ENCODE measurements around the gene FOXP4.
A peak's percentile ranks its signal among the peaks of the same experiment; 100 is the strongest.

FOXP4 gene
- long read RNA-seq, donor 1, full-length matches to known transcripts: 2 of 2 reads
- long read RNA-seq, donor 1, partial matches to known transcripts: 0 of 2 reads
- long read RNA-seq, donor 1, other reads (novel, unspliced or antisense): 0 of 2 reads
- long read RNA-seq, donor 2, partial matches to known transcripts: 24 of 25 reads
- long read RNA-seq, donor 2, other reads (novel, unspliced or antisense): 0 of 25 reads
- long read RNA-seq, donor 3, full-length matches to known transcripts: 1 of 1 reads
- long read RNA-seq, donor 3, partial matches to known transcripts: 0 of 1 reads
- long read RNA-seq, donor 3, other reads (novel, unspliced or antisense): 0 of 1 reads
- long read RNA-seq, donor 4, partial matches to known transcripts: 0 of 1 reads
- long read RNA-seq, donor 4, other reads (novel, unspliced or antisense): 0 of 1 reads
- long read RNA-seq, donor 5, full-length matches to known transcripts: 11 of 11 reads
- long read RNA-seq, donor 5, partial matches to known transcripts: 0 of 11 reads
- long read RNA-seq, donor 5, other reads (novel, unspliced or antisense): 0 of 11 reads
- long read RNA-seq, donor 6, full-length matches to known transcripts: 1 of 1 reads
- long read RNA-seq, donor 6, partial matches to known transcripts: 0 of 1 reads
- long read RNA-seq, donor 6, other reads (novel, unspliced or antisense): 0 of 1 reads
- long read RNA-seq, donor 7, full-length matches to known transcripts: 3 of 13 reads
- long read RNA-seq, donor 7, partial matches to known transcripts: 10 of 13 reads
- long read RNA-seq, donor 7, other reads (novel, unspliced or antisense): 0 of 13 reads
- long read RNA-seq, donor 8, full-length matches to known transcripts: 3 of 3 reads
- long read RNA-seq, donor 8, partial matches to known transcripts: 0 of 3 reads
- long read RNA-seq, donor 8, other reads (novel, unspliced or antisense): 0 of 3 reads

DNA sequence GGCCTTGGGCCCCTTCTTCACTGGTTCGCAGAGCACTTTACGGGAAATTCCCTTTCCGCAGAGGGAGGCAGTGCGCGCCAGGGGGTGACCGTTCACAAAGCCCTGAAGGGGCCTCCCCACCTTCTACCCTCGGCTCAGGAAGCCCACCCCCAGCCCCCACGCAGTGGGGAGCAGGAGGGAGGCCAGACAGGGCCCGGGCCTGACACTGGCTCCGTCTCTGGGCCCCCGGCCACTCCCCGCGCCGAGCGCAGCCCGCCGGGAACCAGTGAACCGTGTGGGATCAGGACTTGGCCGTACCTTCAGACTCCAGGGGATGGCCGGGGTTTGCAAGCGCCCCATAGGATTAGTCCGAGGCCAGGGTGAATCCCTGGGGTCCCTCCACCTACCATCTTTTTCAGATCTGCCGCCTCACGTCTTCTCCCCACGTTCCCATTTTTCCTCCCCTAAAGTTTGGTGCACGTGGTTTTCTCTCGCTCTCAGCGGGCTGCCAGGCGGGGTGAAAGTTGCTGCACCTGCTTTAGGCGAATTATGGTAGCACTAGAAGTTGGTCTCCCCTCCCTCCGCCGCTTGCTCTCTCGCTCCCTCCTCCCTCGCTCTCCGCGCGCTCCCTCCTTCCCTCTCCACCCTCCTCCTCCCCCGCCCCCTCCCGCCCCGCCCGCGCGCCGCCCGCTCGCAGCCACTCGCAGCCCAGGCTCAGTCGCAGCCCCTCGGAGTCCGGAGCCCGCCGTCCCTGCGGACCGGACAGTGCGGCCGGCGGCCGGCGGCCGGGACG is at the start of gene FOXP4:
Gene FOXP4 (plus strand): TSS at position 679 of the 772 bp plus-strand sequence. CDS start 19,380 bp downstream, outside the sequence.
- peak; percentile 95 for DNase-seq

DNA sequence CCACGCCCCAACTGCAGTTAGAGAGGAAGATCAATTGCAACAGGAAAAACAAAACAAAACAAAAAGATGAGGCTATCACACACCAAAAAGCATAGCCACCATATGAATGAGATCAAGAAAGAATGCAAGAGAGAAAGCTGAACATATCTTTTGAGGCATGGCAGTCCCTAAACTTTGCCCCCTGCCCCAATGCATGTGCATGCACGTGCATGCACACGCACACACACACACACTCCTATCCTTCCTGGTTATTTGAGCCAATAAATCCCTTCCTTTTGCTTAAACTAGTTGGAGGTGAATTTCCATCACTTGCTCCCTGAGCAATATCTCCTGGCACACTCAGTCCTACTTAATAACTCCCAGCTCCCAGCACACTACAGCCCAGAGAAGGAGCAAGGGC is 48.6 kb upstream of the FOXP4 start:
- no peak for DNase-seq

DNA sequence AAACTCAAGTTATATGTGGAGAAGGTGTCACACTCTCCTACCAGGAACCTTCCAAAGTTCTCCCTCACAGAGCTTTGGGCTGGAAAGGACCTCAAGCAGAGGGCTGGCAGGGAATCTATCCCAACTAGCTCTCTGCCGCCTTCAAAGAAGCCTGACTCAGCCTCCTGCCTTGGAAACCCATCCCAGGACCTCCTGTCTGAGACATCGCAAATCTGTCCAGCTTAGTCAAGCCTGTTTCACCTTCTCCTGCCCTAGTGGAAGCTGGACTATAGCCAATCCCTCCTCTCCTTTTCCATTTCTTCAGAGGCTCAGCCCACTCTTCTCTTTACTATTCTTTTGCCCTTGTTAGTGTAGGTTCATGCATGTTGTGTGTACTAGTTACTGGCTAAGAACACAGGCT is 48.2 kb upstream of the FOXP4 start:
- no peak for DNase-seq

DNA sequence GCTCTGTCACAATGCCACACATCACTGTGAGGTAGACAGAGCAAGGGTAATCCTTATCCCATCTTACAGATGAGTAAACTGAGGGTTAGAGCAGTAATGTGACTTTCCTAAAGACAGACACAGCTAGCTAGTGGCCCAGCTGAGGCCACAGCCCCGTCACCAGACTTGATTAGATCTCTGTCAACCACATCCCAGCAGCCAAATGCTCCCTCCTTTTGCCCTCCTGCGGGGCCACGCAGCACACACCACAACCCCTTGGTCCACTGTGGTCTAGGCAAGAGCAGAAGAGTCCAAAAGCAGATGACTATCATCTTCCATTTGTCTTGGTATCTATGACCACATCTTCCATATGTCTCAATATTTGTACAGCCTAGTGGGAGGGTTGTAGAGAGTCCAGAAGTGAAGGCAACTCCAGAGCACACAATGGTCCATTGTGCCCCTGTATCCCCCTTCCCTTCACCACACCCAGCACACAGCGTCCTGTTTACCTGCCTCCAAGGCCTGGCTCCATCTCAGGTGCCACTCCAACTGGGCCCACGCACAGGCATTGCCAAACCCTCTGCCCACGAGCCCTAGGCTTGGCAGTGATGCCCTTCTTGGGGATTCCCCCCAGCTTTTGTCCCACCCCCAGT is 47.1 kb upstream of the FOXP4 start:
- DNase-seq: no peak

DNA sequence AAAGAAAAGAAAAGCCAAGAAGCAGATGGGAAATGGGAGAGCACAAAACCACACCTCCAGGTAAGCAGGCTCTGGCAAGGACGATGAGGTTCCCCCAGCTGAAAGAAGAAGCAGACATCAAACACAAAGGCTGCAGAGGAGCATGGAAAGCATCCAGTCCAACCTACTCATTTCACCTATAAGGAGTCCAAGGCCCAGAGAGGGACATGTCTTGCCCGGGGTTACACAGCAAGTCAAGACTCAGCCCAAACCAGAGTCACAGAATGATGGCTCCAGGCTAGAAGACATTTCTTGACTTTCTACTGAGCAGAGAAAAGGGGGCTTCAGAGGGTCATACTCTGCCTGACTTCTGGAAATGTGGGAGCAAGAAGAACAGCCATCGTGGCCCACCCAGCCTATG is 45.6 kb upstream of the FOXP4 start:
- no peak for DNase-seq

GRCh38 chr6:41502566-41502916 is 43.6 kb upstream of the FOXP4 start:
- no peak for DNase-seq

GRCh38 chr6:41502917-41503671 is 43.1 kb upstream of the FOXP4 start:
- peak; percentile 74 for DNase-seq

GRCh38 chr6:41503827-41504465 is 42.2 kb upstream of the FOXP4 start:
- peak; percentile 82 for DNase-seq

GRCh38 chr6:41504466-41505121 is 41.6 kb upstream of the FOXP4 start:
- peak; percentile 78 for DNase-seq

DNA sequence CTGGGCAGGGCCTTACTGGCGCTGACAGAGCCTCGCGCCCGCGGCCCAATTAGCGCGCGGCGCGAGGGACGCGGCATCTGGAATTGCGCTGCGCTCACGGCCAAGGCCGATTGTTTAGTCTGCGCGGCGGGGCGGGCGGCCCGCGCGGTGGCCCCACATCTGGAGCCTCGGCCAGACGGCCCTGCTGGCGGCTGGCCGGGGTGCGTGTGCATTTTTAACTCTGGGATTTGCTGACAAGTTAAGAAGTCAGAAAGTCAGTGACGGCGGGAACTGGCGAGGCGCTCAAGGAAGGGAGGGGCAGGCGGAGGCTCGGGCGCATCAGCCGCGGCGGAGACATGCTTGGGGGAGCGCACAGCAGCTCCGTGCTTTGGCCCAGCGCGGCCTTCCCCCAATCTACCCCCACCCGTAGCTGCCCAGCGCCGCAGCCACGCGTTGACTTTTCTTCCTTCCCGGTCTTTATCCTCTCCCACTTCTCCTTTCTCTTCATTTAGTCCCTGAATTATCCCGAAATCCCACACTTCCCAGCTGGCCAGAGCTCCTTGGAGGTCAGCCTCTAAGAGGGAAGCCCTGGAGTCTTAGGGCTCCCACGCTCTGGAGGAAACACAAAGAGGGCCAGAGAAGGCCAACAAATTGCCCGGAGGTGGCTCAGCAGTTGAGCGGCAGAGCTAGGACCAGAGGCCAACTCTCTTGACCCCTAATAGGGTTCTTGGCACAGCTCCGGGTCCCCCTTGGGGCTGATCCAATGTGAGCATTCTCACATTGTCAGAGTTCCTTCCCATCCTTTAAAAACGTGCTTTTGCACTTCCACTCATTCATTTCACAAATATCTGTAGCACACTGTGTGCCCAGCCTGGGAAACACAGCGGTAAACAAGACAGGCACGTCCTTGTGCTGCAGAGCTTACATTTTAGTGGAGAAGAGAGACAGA is 40.8 kb upstream of the FOXP4 start:
- DNase-seq: peak; percentile 86

DNA sequence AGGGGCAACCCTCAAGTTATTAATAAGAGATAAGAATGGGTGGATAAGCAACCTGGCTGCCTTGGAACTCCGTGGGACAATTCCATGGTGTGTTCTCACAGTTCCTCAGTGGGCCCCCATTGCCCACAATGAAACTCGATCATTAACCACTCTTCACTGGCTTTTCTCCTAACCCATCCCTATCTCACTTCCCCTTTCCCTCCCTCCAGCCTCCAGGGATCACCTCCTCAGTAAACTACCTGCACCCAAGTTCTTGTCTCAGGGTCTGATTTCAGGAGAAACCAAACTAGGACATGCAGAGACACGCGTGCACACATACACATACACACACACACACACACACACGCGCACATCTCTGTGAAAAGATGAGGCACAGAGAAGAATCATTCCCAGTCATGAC is 37.7 kb upstream of the FOXP4 start:
- no peak for DNase-seq

DNA sequence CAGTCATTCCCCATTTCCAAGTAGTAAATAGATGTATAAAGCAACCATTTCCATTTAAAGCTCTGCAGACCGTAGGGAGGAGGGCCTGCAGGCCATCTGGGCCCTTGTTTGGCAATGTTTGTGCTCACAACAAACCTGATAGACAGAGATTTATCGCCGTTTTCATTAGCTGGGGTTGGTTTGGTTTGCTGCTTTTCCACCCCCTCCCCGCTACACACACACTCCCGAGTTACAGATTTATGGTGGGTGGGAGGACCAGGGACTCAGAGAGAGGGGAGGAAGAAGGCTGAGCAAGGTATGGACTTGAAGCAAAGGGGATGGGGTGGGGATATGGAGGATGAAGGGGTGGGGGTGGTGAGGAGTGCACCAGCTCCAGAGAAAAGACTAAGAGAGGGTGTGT is 36.6 kb upstream of the FOXP4 start:
- peak; percentile 59 for DNase-seq

DNA sequence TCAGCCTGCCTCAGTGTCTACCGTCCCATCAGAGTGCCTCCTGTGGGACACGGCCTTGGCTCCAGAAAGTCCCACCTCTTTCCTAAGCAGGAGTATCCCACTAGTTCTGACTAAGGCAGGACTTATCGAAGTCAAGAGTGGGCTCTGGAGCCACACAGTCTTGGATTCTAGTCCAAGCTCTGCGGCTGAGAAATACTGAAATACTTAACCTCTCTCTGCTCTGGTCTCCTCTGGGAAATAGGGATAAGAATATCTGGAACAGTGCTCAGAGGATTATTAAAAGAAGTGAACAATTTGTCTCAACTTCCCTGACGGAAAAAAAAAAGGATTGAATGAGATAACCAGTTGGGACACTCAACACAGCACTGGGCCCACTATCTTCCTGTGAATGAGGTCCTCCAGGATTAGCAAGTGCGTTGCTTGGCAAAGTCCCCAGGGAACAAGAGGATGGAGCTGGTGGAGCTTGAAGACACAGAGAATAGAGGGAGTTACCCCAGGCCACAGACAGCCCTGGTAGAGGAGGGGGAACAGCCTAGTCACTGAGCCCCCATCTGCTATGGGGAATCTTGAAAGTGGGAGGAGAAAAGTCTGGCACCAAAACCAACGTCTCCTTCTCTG is 34.6 kb upstream of the FOXP4 start:
- DNase-seq: no peak

DNA sequence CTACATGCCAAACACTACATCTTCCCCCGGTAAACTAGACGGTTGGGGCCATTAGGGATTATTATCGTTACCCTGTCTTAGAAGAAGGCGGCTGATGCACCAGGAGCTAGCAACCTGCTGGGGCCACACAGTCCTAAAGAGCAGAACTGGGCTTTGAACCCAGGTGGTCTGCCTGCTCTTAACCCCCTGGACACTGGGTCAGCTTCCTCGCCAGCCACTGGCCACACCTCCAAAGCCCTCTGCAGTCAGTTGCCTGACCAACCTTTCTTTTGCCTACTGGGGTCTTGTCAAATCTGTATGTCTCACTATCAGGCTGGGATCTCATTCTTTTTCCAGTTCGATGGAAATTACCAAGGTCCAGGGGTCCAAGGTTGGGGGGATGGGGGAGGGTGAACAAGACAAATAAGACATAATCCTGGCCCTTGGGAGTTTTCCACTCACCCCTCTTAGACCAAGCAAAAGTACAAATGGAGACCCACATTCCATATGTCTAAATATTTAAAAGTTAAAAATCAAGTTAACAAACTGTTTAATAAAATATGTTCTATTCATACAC is 34.0 kb upstream of the FOXP4 start:
- no peak for DNase-seq

DNA sequence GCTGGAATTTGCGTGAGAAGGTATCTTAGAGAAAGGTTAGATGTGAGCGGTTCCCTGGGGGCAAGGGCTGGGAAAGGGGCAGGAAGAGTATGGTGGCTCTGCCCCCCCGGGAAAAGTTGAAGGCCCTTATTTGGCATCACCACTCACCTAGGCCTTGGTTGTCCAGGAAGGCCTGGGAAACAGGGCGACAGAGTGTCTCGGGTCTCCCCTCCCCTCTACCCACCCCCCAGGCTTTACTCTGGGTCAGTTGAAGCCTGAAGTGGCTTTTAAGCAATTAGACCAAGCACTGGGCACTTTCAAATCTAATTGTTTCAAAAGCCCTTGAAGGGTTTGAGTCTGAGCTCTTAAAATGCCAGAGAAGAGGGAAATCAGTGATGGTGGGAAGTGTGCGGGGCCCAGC is 30.2 kb upstream of the FOXP4 start:
- DNase-seq: no peak

- DNase-seq: no peak
Observed at GRCh38 chr6:41518118-41518517, 28.1 kb upstream of the FOXP4 start.

DNA sequence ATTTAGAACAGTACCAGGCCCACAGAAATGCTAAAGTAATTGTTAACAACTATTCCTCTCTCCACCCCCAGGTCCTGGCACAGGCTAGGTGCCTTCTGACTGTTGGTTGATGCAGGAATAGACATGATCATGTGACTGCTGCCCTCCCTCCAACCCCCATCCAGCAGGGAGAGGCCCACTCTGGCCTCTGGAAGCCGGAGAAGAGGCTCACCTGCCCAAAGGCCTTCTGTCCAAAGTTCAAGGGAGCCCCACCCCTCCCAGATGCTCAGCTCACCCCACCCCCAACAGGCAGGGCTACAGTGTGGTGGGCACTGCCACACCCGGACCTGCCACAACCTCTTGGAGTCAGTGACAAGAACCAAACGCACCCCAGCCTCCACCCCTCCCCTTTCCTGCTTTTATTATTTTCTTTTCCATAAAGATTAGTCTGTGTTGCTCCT is 26.9 kb upstream of the FOXP4 start:
- DNase-seq: no peak
